M059J (cell line): ENCODE data around the gene PSMD3. TPM values are rescaled to one million over a fixed set of nuclear protein-coding genes. Genes with fewer than 3 reads are reported as not detected.
"Not testable (repeated sequence)": the region's sequence is repeated elsewhere in the genome, so short reads cannot be mapped to it uniquely, and the experiment has no call there.

ENCODE experiments used
- DNase-seq: peaks from one replicate; pipeline ENCODE4 v3.0.0-alpha.2; 2012; ENCODE audit warnings: low read depth
- total RNA-seq: library from RNA; depleted of rRNA; stranded (reverse); fragments of >200 nt; shearing (Covaris generic); gene quantifications from 2 replicates; pipeline ENCODE4 v1.2.3, GENCODE V29; 2014

The PSMD3 gene
- total RNA-seq, 1 experiment from 2014 or later, result 170 TPM

DNA sequence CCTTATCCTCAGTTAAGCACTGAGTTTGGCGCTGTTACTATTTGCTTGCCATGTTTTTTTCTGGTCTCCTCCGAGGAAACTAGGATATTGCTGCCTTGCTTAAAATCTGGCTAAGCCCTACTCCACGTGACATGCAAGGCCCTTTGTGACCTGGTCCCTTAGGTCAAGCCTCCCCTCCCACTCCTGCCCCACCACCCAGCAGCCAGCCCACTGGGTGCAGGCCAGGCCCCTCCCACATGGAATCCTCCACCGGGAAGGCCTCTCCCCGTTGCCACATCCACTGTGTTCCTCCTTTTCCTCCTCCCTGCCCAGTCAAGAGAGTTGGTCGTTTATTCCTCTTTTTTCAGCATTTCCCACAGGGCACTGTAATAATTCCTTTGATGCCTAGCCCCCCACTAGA lies 16.2 kb downstream of the PSMD3 start:
- DNase-seq, result no peak

DNA sequence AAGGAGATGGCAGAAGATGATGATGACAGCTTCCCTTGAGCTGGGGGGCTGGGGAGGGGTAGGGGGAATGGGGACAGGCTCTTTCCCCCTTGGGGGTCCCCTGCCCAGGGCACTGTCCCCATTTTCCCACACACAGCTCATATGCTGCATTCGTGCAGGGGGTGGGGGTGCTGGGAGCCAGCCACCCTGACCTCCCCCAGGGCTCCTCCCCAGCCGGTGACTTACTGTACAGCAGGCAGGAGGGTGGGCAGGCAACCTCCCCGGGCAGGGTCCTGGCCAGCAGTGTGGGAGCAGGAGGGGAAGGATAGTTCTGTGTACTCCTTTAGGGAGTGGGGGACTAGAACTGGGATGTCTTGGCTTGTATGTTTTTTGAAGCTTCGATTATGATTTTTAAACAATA lies 16.9 kb downstream of the PSMD3 start:
- DNase-seq, result no peak

GRCh38 chr17:39999067-39999466 lies 18.5 kb downstream of the PSMD3 start:
- peak; percentile 24 for DNase-seq

DNA sequence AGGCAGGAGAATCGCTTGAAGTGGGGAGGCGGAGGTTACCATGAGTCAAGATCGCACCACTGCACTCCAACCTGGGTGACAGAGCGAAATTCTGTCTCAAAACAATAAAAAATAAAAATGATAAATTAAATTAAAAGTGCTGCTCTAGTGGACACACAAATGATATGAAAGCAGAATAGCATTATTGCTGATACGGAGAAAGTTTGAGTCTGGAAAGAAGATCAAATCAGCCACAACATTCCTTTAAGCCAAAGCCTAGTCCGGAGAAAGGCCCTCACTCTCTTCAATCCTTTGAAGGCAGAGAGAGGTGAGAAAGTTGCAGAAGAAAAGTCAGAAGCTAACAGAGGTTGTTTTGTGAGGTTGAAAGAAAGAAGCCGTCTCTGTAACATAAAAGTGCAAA lies 19.6 kb downstream of the PSMD3 start:
- no peak for DNase-seq

DNA sequence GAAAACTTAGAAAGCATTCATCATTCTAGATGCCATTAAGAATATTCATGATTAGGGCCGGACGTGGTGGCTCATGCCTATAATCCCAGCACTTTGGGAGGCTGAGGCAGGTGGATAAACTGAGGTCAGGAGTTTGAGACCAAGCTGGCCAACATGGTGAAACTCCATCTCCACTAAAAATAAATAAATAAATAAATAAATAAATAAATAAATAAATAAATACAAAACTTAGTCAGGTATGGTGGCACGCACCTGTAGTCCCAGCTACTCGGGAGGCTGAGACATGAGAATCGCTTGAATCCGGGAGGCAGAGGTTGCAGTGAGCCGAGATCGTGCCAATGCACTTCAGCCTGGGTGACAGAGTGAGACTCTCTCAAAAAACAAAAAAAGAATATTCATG lies 20.7 kb downstream of the PSMD3 start:
- not testable (repeated sequence) for DNase-seq

DNA sequence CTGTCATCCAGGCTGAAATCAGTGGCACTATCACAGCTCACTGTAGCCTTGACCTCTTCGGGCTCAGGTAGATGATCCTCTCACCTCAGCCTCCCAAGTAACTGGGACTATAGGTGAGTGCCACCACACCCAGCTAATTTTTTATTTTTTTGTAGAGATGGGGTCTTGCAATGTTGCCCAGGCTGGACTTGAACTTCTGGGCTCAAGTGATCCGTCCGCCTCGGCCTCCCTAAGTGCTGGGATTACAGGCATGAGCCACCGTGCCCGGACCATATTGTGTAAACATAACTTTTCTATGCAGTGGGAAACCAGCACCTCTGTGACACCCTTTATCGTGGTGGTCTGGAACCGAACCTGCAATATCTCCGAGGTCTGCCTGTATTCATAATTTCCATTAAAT lies 23.5 kb downstream of the PSMD3 start:
- no peak for DNase-seq

DNA sequence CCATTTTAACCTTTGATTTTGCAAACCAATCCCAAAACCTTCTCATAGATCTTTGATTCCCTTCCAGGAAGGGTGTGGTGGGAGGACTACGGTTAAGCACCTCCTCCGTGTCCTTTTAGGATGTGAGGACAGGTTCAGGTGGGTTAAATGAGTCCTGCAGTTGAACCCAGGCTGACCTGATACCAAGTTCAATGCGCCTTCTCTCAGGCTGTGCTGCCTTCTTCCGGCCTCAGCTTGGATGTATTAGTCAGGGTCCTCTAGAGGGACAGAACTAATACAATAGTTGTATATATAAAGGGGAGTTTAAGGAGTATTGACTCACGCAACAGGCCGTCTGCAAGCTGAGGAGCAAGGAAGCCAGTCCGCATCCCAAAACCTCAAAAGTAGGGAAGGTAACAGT lies 24.1 kb downstream of the PSMD3 start:
- DNase-seq, result no peak

- no peak for DNase-seq
Observed at GRCh38 chr17:40005520-40005919, 24.9 kb downstream of the PSMD3 start.

DNA sequence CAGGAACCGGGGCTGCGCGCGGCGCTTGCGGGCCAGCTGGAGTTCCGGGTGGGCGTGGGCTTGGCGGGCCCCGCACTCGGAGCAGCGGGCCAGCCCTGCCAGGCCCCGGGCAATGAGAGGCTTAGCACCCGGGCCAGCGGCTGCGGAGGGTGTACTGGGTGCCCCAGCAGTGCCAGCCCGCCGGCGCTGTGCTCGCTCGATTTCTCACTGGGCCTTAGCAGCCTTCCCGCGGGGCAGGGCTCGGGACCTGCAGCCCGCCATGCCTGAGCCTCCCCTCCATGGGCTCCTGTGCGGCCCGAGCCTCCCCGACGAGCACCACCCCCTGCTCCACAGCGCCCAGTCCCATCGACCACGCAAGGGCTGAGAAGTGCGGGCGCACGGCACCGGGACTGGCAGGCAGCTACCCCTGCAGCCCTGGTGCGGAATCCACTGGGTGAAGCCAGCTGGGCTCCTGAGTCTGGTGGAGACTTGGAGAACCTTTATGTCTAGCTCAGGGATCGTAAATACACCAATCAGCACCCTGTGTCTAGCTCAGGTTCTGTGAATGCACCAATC lies 30.4 kb downstream of the PSMD3 start:
- not testable (repeated sequence) for DNase-seq

DNA sequence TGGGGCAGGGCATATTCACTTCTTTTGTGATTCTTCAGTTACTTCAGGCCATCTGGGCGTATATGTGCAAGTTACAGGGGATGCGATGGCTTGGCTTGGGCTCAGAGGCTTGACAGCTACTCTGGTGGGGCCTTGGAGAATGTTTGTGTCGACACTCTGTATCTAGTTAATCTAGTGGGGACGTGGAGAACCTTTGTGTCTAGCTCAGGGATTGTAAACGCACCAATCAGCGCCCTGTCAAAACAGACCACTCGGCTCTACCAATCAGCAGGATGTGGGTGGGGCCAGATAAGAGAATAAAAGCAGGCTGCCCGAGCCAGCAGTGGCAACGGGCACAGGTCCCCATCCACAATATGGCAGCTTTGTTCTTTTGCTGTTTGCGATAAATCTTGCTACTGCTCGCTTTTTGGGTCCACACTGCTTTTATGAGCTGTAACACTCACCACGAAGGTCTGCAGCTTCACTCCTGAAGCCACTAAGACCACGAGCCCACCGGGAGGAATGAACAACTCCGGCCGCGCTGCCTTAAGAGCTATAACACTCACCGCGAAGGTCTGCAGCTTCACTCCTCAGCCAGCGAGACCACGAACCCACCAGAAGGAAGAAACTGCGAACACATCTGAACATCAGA lies 31.5 kb downstream of the PSMD3 start:
- DNase-seq, result not testable (repeated sequence)

DNA sequence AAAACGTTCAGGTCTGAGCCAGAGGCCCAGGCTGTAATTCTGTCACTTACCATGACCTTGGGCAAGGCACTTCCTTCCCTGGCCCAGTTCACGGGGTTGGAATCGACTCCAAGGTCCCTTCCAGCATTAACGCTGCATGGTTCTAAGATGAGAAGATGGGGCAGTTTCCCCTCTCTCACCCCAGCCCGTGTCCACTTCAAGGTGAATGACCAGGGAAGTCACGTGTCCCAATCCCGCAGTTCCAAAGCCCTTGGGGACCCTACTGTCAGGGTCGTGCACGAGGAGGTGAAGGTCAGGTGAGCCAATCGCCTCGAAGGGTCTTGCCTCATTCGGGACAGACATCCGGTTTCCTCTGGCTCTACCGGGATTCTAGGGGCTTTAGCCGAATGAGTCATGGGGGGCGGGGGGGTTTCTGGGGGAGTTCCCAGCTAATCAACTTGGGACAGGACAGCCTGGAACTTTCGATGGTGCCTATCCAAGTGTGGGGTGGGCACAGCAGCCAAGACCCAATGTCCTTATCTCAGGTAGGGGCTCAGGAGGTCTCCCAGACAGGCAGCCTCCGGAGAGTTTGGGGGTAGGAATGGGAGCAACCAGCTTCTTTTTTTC lies 33.9 kb downstream of the PSMD3 start:
- no peak for DNase-seq

DNA sequence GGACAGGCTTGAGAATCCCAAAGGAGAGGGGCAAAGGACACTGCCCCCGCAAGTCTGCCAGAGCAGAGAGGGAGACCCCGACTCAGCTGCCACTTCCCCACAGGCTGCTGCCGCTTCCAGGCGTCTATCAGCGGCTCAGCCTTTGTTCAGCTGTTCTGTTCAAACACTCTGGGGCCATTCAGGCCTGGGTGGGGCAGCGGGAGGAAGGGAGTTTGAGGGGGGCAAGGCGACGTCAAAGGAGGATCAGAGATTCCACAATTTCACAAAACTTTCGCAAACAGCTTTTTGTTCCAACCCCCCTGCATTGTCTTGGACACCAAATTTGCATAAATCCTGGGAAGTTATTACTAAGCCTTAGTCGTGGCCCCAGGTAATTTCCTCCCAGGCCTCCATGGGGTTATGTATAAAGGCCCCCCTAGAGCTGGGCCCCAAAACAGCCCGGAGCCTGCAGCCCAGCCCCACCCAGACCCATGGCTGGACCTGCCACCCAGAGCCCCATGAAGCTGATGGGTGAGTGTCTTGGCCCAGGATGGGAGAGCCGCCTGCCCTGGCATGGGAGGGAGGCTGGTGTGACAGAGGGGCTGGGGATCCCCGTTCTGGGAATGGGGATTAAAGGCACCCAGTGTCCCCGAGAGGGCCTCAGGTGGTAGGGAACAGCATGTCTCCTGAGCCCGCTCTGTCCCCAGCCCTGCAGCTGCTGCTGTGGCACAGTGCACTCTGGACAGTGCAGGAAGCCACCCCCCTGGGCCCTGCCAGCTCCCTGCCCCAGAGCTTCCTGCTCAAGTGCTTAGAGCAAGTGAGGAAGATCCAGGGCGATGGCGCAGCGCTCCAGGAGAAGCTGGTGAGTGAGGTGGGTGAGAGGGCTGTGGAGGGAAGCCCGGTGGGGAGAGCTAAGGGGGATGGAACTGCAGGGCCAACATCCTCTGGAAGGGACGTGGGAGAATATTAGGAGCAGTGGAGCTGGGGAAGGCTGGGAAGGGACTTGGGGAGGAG lies 34.7 kb downstream of the PSMD3 start, which contains the start of gene CSF3:
TSS of gene CSF3 (plus strand) at position 436 of the 993 bp plus-strand sequence. CDS start at position 471, 35 bp downstream.
- no peak for DNase-seq

- no peak for DNase-seq
Observed at GRCh38 chr17:40015998-40016985, 35.7 kb downstream of the PSMD3 start.

DNA sequence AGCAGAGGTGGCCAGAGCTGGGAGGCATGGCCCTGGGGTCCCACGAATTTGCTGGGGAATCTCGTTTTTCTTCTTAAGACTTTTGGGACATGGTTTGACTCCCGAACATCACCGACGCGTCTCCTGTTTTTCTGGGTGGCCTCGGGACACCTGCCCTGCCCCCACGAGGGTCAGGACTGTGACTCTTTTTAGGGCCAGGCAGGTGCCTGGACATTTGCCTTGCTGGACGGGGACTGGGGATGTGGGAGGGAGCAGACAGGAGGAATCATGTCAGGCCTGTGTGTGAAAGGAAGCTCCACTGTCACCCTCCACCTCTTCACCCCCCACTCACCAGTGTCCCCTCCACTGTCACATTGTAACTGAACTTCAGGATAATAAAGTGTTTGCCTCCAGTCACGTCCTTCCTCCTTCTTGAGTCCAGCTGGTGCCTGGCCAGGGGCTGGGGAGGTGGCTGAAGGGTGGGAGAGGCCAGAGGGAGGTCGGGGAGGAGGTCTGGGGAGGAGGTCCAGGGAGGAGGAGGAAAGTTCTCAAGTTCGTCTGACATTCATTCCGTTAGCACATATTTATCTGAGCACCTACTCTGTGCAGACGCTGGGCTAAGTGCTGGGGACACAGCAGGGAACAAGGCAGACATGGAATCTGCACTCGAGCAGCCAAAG lies 36.9 kb downstream of the PSMD3 start:
- DNase-seq, result no peak

GRCh38 chr17:40018211-40019121 lies 37.9 kb downstream of the PSMD3 start:
- peak; percentile 69 for DNase-seq

DNA sequence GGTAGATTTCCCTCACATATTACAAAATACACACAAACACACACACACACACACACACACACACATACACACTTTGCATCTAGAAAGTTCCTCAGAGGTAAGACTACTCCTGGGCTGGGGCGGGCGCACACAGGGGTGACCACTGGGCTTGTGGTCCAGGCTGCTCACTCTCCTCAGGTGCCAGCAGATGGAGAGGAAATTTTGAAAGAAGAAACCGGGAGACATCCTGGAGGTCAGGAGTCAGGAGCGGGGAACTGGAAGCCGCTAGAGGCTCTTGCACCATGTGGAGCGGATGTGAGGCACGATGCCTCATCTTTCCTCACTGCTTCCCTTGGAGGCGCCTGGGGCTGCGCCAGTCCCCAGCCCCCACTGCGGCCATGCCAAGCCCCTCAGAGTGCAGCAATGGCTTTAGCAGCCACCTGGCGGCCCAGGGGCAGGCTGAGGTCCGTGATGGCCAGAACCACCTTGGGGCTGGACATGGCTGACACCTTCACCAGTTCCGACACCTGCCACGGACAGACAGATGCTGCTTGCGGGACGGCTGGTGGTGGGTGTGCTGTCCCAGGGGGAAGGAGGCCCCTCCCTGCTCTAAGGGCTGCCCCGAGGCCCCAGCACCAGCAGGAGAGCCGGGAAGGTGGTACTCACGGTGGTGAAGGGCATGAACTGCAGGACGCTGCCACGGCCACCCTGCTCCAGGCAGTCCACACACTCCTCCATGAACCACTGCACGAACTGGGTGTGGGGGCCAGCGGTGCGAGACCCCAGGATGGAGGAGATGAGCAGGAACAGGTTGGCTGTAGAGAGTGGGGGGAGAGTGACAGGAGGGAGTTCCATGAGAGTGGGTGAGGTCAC lies 38.8 kb downstream of the PSMD3 start:
- no peak for DNase-seq

- DNase-seq, result no peak
Observed at GRCh38 chr17:40020146-40020545, 39.5 kb downstream of the PSMD3 start.

DNA sequence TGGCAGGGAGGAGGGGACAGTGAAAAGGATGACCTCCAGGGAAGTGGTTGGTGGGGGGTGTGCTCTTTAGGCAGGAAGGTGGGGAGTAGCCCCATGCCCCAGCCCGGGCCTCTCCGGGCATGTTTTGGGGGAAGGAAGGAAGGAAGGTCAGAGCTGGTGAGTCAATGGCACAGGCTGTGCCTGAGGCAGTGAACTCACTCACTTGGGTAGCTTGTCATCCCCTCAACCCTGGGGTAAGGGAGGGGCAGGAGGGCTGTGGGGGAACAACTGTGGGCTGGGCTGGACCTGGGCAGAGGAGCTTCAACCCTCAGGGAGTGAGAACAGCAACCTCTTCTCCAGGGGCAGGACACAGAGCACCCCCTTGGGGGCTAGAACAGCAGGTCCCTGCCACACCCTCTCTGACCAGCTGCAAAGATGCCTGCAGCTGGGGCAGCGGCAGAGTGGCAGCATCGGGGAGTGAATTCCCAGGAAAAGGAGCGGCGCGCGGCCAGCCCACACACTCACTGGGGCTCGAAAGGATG lies 40.9 kb downstream of the PSMD3 start:
- DNase-seq, result peak; percentile 98
